Dedifferentiated amniotic fluid mesenchymal stem cell (primary cell): Measurements from ENCODE around the gene LRRC71.

ENCODE experiments used
- DNase-seq: peaks from one replicate; pipeline ENCODE4 v3.0.0-alpha.2; 2016; ENCODE audit errors: extremely low spot score

LRRC71 gene

DNA sequence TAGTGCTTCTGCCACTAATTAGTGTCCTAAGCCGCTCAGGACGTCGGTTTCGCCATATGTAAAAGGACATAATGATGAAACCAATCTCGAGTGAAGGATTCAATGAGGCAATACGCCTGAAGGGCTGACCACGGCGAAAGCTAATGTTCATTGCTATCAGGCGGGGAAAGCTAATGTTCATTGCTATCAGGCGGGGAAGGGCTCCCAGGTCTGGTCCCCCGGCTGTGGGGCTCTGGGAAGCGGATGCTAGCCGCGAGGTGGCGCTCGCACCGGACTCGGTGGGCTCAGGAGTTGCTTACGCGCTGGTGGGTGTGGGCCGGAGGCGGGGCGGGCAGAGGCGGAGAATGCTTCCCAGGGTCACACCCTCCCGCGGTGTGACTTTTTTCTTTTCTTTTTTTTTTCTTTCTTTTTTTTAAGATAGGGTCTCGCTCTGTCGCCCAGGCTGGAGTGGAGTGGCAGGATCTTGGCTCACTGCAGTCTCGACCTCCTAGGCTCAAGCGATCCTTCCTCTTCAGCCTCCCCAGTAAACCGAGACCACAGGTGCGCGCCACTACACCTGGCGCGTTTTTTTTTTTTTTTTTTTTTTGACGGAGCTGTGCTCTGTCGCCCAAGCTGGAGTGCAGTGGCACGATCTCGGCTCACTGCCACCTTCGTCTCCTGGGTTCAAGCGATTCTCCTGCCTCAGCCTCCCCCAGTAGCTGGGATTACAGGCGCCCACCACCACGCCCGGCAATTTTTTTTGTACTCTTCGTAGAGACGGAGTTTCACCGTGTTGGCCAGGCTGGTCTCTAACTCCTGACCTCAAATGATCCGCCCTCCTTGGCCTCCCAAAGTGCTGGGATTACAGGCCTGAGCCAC, 28.0 kb upstream of the LRRC71 start:
- peak; percentile 82 for DNase-seq

DNA sequence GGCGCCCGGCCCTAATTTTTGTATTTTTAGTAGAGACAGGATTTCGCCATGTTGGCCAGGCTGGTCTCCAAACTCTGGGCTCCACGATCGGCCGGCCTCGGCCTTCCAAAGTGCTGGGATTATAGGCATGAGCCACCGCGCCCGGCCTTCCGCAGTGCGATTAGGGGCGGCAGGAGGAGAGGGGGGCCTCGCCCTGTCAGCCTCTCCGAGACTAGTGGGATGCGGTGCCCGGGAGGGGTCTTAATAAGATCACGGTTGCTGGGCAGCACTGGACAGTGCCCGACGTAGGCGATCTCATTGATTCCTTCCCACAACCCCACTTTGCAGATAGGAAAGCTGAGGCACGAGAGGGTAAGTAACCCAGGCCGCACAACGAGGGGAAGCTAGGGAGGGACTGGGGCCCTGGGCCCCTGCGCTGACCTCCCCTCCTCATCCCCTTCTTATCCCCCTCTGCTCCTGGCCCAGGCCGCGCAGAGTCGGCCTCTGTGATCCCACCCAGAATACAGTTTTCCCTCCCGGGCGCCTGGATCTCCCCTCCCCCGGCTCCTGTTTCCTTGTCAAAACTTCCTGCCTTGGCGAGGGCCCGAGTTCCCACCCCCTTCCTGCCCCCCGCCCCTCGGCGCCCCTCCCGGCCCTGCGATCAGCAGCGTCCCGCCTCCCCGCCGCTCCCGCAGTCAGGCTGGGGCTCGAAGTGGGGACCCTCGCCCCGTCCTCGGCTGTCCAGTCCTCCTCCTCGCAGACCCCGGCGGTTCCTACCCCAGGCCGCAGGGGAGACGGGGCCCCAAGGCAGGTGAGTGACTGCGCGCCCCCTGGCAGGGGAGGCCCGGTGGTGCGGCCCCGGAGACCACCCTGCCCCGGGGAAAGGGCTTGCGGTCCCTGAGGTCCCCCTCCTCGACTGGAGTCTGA, 27.1 kb upstream of the LRRC71 start, which contains the start of gene PEAR1:
PEAR1 (plus strand) TSS at position 671 of the 906 bp plus-strand sequence. CDS start 10,209 bp downstream, outside the sequence.
- no peak for DNase-seq

DNA sequence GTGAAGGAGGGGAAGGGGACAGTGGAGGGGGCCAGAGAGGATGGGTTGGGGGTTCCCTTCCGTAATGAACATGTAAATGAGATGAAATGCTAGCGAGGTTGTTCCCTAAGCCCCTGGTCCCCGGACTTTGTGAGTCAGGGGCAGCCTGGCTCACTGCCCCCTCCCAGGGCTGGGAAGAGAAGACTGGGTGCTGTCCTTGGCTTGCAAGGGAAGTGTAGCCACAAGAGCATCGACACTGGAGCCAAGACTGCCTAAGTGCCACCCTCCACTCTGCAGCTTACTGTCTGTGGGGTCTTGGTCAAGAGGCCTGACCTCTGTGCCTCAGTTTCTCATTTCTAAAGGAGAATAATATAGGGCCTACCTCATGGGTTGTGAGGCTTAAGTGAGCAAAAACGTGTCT, 26.4 kb upstream of the LRRC71 start:
- DNase-seq, result no peak

DNA sequence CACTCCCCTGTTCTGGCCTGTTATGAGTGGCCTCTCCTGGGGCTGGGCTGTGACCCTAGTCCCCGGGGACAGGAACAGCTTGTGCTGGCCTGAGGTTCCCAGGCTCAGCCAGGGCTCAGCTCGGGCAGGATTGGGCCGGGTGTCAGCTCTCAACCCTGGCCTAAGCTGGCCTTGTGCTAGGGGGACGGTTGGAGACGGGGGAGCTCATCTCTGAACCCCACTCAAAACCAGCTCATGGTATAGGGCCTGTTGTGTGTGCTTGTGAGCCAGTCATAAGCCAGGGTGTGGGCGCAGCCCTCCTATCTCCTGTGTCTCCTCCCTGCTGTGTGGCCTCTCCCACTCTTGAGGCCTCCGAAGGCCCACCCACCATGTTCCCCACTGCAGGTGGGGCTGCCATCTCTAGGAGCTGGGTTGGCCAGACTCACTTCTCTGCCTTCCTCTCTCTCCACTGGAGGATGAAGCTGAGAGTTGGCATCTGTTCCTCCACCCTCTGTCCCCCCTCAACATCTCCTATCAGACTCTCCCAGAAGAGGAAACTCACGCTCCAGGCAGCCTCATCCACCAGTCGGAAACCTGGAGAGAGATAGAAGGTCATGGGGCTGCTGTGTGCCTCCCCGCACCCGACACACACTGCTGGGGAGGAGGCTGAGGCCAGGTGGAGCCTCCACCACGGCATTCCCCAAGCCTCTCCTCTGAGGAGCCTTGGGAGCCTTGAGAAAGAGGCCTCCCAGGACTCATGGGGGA, 25.5 kb upstream of the LRRC71 start:
- no peak for DNase-seq

DNA sequence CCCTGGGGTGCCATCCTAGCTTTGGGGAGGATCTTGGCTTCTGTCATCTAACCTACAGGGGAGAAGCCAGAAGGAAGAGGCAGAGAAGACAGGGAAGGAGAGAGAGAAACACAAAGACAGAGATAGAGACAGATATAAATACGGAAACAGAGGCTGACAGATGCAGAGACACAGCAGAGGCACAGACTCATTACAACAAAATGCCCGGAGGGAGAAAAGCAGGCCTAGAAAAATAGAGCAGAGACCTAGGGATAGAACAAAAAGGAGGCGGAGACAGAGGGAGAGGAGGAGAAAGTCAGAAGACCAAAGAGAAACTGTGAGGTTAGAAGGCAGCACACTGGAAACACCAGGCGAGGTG, 25.0 kb upstream of the LRRC71 start:
- peak; percentile 25 for DNase-seq

DNA sequence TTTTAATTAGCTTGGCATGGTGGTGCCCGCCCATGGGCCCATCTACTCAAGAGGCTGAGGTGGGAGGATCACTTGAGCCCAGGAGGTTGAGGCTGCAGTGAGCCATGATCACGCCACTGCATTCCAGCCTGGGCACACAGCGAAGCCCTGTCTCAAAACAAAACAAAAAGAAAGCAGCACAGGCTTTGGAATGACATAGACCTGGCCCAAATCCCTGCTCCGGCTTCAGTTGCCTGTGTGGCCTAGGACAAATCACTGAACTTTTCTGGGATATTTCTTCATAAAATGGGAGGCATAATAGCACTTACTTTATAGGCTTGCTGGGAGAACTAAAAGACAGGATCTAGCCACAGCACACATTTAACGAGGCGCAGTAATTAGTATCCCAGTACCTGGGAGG, 24.5 kb upstream of the LRRC71 start:
- no peak for DNase-seq

DNA sequence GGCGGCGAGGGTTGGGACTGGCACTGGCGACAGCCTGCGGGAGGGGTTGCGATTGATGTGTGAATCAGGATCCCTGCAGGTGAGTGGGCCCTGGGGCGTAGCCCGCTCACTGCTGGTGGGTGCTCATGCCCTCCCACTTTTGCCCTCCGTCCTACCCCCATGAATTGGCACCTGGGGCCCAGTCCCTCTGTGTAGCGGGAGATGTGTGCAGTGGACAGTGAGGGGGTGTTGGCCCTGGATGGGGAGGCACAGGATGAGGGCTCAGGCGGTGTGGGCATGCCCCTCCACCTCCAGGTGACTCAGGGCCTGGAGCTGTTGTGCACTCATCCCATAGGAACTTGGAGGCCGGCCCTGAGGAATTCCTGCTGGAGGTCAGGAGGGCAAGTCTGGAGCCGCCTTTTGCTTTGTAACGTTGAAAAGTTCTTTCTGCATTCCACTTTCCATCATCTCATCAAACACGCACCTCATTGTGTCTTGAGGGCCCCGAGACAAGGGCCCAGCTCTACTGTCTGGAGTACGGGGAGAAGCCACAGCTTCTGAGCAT, 23.9 kb upstream of the LRRC71 start:
- DNase-seq, result peak; percentile 33

DNA sequence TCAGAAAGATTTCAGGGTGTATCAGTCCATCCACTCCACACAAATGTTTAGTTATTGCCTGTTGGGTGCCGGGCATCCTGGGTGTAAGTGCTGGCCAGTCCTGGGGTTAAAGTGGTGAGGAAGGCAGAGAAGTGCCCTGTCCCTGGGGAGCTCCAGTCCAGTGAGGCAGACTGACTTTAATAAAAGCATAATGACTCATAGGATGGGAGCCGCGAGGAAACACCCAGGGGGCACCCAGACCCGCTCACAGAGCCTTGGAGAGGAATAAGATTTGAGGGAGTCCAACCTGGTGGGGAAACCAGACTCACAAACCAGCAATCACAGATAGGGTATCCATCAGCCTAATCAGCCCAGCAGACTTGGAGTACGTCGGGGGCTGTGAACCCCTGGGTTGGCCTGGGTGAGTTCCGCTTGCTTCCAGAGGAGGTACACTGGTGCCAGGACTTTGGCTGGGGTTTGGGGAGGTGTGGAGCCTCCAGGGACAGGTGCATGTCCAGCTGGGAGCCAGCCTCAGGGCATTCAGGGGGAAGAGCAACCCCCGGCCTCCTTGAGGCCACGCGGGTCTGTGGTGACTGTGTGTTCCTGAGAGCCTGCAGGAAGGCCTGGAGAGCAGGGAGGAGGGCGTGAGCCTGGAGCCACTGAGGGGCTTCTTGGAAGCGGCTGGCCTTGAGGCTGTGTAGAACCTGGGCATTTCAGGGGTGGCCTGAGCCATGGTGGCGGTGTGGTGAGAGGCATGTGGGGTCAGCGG, 23.2 kb upstream of the LRRC71 start:
- DNase-seq, result peak; percentile 26

DNA sequence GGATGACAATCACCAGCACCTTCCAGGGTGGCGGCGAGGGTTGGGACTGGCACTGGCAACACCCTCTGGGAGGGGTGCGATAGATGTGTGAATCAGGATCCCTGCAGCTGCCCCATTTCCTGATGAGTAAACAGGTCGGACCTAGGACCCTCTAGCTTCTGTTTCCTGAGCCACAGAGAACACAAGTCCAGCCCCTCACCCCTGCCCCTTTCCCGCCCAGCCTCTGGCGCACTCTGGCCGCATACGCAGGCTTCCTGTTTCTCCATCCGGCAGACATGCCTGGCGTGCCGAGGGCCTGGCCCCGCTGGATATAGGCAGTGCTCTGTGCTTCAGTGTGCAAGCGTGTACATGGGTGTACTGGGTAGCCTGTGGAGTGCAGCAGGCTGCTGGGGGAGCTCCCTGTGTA, 22.3 kb upstream of the LRRC71 start:
- no peak for DNase-seq

DNA sequence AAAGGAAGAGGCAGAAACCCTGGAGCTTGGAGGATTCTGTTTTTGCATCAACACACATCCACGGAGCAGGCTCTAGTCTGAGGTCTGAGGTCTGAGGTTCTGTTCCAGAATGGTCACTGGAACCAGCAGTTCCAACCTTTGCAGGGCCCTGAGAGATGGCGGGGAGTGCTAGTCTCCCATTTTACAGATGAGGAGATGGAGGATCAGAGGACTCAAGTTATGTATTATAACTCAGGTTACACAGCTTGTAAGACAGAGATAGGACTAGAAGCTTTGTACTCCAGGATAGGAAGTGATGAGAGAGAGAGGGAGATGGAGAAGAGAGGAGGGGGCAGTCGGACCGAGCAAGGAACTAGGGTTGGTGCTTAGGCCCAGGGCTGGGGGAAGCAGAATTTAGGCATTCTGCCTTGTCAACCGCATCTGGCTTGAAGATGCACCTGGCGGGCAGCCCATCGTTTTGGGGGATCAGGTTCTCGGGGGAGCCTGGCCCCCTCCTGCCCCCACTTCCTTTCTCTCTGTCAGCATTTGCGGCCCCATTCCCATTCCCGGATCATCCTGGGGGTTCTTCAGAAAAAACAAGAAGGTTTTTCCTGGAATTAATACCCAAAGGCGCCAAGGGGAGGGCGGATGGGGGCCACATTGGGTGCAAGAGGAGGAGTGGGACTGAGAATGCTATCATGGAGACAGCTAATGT, 21.3 kb upstream of the LRRC71 start:
- no peak for DNase-seq

DNA sequence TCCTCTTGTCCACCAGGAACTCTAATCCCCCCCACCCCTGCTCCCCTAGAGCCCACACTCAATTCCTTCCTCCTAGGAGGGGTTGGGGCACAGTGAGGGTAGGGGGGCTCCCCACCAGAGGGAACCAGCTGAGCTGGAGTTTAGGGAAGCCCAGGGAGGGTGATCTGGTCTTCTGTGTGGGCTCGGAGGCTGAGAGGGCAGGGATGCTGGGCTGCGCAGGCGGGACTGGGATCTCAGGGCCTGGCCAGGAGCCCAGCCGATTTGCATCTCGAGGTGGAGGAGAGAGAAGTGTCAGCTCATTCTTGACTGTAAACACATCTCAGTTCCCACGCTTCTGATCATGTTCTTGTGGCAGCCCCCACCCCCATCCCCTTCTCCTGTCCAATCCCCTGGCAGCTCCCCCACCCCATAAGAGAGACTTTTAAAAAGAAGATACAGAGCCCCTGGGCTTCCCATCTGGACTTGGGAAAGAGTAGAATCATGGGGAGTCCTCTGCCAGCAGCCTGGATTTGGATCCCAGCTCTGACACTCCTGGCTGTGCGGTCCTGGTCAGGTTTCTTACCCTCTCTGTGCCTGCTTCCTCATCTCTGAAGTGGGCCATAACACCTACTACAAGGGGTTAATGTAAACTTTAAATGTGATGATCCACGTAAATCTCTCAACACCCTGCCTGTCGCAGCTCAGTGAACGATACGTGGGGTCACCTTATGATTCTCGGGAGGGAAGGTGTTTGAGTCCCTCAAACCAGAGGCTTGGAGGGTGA, 20.3 kb upstream of the LRRC71 start:
- no peak for DNase-seq

DNA sequence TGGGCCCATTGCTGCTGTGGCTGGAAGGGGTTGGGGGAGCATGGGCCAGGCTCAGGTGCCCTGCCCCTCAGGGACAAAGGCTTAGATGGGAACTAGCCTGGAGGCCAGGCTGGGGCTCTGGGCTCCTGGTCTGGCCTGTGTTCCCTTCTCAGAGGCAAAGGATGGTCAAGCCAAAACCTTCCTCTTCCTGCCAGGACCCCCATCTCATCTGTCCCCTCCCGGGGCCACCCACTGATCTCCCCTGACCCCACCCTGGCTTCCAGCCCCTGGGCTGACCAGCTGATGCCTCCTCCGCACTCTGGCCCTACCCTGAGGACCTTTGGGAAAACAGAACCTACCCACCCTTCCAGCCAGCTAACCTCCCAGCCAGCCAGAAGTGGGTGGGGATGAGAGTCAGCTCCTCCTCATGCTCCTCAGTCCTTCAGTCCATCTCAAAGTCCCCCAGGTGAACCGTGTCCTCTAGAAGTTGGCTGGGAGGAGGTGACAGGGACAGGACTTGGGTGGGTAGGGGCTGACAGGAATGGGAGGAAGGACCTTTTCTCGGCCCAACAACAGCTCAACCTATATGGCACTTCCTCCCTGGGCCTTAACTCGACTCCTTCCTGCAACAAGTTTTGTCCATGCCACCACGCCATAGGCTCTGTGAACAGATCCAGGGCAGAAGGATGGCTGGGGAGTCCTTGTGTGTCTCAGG, 19.4 kb upstream of the LRRC71 start:
- DNase-seq, result no peak

DNA sequence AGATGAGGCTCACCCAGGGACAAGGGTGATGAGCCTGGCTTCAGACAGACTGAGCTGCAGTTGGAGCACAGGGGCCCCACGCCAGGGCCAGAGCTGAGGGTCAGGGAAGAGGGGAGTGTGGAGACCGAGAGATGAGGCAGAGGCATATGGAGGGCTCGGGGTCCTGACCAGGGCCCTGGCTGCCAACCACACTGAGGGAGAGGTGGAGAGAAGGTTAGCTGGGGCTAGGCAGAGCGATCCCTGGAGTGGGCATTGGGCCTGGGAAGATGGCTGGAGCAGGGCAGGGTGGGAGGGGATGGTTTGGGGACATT, 18.9 kb upstream of the LRRC71 start:
- DNase-seq, result no peak

DNA sequence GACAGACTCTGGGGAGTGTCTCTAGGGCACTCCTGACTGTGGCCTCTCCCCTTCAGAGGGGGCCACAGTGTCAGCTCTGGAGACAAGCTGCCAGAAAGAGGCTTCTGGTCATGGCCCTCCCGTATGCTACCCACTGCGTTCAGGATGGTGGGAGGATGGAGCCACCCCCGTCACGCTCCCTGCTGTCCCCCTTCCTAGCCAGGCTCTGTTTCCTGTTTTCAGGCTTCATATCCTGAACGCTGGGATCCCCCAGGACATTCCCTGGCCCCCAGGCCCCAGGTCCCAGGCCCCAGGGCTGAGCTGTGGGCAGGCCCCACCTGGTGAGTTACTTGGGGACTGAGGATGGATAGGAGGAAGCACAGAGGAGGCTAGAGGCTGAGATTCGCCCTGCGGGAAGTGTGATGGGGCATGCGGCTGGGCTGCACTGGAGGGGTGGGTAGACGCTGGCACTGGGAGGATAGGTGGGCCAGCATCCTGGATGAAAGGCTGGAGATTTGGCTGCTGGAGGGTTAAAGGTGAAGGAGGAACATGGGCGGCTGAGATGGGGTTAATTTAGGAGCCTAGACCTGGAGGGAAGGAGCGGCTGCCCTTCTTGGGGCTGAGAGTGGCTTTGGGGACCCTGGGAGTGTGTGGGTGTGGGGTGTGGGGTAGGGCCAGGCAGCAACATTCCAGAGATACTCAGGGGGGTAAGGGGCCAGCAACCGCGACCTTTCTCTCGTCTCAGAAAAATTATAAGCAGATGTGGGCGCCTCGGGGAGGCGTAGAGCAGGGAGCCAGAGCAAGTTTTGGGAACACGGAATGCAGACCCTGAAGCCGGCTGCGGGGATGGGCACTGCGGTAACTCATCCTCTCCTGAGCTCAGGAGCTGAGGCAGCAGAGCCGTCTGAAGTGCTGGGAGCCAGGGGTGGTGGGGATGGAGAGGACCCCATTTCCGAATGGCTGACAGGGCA, 18.2 kb upstream of the LRRC71 start:
- no peak for DNase-seq

DNA sequence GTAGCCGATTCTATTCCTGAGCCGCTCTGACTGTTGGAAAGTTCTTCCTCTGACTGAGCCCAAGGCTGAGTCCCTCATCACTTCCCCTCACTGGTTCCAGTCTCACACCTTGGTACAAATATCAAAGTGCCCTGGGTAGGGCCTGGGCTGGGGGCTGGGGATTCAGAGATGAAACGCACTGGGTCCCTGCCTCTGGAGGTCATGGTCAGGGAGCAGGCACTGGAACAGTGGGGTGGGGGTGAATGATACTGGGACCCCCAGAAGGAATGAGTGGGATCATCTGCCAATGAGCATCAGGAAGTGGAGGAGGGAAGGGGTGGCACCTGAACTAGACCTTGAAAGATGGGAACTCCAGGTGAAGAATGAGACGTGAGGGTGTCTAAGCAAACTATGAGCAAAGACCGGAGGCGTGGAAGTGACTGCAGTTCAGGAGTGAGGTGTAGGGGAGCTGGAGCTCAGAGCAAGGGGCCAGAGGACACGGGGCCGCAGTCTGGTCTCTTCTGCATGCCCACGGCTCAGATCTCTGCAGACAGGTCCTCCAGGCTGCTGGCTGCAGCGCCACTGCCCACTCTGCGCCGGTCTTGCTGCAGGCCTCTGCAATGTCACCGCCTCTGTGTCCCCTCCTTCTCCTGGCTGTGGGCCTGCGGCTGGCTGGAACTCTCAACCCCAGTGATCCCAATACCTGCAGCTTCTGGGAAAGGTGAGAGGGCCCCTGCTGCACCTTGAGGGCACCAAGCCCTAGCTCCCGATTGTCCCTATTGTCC, 16.9 kb upstream of the LRRC71 start:
- DNase-seq, result no peak

DNA sequence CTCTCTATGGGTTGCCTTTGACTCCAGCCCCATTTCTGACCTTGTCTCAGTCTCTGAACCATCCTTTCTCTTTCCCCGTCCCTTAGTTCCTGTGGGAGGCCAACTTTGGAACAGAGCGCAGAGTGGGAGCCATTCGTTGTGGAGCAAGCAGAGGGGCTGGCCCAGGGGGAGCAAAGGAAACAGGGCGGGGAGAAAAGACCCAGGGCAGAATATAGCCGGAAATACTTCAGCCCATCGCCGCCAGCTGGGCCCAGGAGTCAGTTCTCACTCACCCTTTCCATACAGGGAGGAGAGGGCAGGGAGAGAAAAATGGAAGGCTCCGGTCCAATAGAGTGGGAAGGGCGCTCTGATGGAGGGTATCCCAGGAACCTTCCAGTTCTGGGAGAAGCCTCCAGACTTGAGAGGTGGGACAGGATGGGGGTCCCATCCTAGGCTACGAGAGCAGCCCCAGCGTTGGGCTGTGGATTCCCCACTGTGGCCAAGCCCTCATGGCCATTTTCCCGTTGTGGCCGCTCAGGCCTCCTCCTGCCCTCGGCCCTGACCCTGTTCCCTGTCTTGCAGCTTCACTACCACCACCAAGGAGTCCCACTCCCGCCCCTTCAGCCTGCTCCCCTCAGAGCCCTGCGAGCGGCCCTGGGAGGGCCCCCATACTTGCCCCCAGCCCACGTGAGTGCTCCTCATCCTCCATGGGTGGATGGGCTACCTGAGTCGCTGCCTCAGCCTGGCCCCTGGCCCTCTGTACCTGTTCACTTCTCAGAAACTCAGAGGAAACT, 16.1 kb upstream of the LRRC71 start:
- no peak for DNase-seq

DNA sequence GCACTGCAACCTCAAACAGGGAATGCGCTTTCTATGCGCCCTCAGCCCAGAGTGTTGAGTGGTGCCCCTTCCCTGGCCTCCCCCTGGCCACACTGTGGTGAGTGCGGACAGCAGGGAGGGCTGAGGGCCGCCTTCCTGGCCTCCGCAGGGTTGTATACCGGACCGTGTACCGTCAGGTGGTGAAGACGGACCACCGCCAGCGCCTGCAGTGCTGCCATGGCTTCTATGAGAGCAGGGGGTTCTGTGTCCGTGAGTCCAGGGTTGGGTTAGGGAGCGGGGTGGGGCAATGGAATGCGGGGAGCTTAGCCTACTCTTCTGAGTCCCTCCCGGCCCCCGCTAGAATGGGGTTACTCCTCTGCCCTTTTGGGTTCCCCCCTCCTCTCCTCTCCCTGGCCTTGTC, 15.3 kb upstream of the LRRC71 start:
- no peak for DNase-seq
